HG03039 (cell line): ENCODE data around the gene PSMB10.
"Not testable (repeated sequence)": the region's sequence is repeated elsewhere in the genome, so short reads cannot be mapped to it uniquely, and the experiment has no call there.

Experiments used
- ATAC-seq: cut with Tn5 transposase; IDR thresholded peaks from one replicate; pipeline ENCODE4 v1.9.1; 2021; ENCODE audit warnings: mild to moderate bottlenecking, moderate library complexity; ENCODE audit not compliant: unreplicated experiment

Gene PSMB10

DNA sequence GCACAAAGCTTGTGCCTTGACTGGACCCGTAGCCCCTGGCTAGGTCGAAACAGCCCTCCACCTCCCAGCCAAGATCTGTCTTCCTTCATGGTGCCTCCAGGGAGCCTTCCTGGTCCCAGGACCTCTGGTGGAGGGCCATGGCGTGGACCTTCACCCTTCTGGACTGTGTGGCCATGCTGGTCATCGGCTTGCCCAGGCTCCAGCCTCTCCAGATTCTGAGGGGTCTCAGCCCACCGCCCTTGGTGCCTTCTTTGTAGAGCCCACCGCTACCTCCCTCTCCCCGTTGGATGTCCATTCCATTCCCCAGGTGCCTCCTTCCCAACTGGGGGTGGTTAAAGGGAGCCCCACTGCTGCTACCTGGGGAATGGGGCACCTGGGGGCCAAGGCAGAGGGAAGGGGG is 8.5 kb downstream of the PSMB10 start:
- ATAC-seq = no peak

DNA sequence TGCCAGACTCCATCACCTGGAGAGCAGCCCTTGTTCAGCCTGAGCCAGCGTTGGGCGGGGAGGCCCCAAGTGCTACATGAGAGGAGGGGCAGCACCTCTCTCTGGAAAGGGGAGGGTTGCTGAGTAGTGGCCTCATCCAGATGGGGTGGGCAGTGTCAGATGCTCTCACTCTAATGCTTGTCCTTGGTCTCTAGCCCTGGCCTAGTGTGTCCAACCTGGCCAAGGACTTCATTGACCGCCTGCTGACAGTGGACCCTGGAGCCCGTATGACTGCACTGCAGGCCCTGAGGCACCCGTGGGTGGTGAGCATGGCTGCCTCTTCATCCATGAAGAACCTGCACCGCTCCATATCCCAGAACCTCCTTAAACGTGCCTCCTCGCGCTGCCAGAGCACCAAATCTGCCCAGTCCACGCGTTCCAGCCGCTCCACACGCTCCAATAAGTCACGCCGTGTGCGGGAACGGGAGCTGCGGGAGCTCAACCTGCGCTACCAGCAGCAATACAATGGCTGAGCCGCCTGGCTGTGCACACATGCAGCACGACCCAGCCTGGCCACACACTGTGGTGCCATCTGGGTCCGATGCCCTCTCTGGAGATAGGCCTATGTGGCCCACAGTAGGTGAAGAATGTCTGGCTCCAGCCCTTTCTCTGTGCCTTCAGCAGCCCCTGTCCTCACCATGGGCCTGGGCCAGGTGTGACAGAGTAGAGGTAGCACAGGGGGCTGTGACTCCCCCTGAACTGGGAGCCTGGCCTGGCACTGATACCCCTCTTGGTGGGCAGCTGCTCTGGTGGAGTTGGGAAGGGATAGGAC is 9.3 kb downstream of the PSMB10 start:
- no peak for ATAC-seq

DNA sequence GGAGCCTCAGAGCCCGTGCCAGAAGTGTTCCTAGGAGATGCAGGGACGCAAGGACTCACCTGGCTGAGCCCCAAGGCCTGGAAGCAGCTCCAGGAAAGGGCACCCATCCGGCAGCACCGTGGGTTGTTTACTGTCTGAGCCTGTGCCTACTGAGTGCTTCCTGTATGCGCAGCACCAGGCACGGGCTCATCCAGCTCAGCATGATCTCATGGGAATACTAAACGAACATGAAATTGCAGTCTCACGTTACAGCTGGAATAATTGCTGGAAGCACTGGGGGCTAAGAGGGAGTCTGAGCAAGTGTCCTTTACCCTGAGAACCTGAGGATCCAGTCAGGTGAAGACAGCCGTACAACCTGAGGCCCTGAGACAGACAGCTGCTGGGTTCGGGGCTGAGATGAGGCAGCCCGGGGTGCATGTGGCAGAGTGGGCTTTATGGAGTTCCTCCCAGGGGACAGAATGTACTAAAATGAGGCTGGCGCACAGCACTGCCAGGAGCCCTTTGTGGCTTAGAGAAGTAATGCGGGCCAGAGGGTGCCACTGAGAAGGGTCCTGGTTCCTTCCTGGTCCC is 10.4 kb downstream of the PSMB10 start:
- ATAC-seq = no peak

DNA sequence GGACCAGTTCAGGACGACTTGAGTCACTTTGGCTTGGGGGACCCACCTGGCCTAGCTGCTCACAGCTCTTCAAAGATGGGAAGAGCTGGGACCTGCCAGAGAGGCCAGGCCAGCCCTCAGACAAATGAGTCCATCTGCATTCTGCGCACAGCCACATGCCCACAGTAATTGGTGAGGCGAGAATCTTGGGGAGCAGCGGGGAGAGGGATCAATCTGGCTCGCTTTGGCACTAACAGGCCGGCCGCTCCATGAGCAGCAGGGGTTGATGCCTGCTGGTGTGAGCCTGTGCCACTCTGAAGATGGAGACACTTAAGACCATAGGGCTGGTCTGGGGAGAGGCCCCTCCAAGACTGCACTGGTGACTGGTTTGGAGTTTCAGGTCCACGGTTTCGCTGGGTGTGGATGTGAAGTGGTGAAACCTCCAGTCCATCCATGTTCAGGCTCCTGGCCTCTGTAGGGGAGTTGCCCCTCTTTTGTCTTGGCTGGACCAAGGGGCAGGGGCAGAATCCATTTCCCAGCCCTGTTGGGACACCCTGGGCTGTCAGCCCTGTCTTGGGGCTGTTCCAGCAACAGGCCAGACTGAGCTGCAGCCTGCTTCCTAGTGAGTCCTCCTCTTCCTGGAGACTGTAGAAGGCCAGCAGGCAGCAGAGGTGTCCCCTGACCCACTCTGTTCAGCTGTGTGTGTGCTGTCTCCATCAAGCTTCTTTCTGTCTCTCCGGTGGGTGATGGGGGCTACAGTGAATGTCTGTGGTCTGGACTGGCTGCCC is 12.3 kb downstream of the PSMB10 start:
- ATAC-seq = no peak

DNA sequence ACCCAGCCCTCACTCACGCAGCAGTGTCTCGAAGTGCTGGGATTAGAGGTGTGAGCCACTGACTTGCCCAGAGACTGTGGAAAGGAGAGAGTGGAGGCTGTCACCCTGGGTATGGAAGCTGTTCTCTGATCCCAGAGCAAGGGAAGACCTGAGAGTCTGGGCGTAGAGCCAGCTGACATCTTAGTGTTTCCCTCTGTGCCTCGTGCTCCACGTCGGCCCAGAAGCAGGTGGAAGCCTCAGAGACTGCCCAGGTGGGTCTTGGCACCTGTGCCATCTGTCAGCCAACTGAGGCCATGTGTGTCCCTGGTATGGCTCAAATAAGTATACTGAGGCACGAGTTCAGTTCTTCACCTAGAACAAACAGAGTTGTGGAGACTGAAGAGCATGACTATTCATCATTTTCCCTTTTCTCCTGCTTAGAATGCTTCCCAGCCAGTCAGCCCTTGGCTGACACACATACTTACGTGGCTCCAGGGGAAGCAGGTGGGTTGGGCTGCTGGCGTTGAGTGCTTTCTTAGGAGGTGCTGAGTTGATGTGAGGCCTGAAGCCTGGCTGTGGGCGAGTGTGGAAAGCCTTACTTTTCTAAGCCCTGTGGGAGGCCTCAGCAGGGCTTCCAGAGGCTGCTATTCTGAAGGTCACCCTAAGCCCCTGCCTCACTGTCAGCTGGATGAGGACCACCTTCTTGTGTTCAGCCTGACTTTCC is 13.1 kb downstream of the PSMB10 start:
- no peak for ATAC-seq

DNA sequence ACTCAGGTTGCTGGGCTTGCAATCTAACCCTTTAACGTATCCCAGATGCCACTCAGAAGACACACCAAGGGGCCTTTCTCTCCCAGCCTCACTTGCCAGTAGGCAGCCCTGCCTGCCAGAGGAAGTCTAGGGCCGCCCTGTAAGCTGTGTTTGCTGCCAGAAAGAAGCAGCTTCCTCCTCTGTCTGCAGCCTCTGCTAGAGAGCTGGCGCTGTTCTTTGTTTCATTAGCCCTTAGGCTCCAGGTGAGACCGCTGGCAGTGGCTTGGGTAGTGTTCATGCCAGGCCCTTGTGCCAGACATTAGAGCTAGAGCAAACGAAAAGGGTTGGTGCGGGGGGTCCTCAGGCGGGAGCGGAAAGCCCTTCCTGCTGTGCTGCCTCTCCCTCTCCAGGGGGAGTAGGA is 13.9 kb downstream of the PSMB10 start:
- no peak for ATAC-seq

DNA sequence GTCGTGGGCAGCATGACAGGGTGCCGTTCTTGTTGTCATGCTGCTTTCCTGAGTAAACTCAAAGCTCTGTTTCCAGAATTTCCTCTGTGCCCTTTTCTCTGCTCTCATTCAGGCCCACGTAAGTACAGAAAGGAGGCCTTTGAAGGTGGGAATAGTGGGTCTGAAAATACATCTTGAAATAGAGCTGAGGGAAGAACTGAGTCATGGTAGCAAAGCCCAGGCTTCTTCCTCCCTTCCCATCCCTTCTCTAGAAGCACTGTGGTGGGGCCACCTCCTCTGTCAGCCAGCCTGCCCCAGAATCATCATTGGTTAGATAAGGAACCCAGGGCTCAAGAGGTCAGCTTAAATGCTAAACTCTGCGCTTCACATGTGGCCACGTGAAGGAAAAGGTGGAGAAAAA is 14.4 kb downstream of the PSMB10 start:
- ATAC-seq = no peak

DNA sequence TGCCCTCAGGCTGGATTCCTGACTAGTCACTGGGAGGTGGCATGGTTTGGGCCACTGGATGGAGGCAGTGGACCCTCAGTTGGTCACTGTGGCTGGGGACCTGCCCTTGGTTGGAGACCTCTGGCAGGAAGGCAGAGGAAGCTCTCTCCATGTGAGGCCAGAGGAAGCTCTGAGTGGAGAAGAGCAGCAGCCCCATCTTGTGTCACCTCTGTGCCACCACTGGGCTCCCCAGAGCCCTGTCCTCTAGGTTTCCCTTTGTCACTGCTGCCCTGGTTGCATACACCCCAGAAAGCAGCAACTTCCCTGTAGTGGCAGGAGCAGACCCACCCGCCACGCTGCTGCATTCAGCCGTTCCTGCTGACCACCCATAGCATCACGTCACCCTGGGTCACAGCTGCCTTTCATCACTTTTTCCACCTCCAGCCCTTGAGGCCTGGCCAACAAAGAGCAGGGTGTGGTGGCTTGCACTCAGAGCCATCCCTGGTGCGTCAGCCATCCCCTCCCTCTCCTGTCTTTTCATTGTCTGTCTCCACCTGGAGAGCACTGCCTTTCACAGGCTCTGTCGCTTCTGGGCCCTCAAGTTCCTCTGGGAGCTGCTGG is 16.9 kb downstream of the PSMB10 start:
- no peak for ATAC-seq

DNA sequence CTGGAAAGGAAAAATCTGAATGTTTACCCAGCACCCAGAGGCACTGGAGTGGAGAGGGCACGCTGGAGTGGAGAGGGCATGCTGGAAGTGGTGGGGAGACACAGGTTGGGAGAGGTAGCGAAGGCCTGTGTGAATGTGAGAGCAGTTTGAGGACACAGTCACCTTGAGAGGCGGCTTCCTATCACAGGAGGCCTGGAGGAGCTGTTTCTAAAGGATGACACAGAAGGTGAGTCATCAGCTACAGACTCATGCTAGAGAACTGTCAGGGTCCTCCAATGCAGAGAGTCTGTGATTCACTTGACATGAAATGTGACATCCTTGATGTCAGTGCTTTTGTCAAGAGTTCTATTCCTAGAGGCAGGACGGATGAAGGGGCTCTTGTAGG is 18.8 kb downstream of the PSMB10 start:
- no peak for ATAC-seq

DNA sequence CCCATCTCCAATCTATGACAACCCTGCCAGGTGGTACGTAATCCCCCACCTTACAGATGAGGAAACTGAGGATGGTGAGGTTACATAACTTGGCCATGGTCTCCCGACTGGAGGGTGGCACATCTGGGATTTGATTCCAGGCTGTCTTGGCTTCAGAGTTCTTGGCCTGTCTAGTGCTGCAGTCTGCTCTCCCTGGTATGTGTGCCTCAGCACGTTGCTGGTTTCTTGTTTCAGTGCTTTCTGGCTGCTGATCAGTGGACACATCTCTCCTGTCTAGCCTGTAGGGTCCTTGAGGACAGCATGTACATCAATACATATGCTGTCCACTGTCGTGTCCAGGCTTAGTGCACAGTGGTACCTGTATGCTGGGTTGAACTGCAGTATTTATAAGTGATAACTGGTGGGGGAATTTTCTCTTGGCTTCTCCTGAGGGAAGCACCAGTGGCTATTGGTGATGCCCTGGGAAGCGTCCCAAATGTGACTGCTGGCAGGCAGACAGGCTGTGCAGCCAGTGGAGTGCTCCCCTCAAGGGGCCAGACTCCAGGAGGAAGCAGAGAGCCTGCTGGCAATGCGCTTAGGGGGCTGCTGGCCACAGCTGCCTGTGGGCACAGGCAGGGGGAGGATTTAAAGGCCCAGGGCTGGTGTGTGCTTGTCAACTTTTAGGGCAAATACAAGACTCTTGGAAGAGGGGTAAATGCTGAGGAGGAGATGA is 19.4 kb downstream of the PSMB10 start:
- no peak for ATAC-seq

DNA sequence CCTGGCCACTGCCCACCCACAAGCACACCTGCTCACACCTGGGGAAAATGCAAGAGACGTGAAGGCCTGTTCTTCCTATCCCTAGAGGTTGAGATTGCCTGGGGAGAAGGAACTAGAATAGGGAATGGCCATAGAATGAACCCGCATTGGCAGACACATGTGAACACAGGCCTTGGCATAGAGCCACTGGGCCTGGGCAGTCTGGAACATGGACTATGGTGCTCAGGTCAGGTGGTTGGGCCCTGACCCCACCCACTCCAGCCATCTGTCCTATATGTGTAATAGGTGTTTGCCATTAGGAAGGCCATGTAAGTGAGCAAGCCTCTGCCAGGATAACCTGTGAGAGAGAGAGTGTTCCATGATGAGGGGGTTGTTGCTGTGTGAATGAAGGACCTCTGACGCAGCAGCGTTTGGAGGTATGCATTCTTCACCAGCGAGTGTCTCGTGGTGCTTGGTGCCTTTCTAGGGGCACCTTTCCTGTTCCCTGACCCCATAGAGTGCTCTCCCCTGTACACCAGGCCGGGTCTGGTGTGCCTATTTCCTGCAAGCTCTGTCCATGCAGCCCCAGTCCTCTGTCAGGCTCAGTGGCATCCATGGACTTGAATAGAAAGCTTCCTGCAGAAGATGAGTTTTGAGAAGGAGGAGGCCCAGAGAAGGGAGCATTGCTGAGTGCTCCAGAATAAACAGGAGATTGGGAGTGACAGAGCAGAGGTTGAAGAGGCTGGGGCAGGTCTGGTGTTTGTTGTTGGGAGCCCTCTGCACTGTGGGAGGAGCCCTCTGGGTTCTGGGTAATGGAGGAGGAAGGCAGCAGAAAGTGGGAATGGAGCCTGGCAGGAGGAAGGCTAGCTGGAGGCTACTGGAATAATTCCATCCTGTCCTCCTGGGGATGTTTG is 20.6 kb downstream of the PSMB10 start:
- ATAC-seq = no peak

DNA sequence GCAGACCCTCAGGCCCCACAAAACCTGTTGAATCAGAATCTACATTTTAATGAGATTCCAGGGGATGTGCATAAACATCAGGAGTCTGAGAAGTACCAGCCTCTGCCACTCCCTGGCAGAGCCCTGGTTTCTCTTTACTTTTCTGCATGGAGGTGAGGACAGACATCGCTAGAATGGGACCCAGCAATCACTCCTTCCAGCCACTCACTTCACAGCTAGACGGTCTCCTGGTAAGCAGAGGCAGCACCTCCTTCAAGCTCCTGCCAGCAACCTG is 21.2 kb downstream of the PSMB10 start:
- ATAC-seq = not testable (repeated sequence)

DNA sequence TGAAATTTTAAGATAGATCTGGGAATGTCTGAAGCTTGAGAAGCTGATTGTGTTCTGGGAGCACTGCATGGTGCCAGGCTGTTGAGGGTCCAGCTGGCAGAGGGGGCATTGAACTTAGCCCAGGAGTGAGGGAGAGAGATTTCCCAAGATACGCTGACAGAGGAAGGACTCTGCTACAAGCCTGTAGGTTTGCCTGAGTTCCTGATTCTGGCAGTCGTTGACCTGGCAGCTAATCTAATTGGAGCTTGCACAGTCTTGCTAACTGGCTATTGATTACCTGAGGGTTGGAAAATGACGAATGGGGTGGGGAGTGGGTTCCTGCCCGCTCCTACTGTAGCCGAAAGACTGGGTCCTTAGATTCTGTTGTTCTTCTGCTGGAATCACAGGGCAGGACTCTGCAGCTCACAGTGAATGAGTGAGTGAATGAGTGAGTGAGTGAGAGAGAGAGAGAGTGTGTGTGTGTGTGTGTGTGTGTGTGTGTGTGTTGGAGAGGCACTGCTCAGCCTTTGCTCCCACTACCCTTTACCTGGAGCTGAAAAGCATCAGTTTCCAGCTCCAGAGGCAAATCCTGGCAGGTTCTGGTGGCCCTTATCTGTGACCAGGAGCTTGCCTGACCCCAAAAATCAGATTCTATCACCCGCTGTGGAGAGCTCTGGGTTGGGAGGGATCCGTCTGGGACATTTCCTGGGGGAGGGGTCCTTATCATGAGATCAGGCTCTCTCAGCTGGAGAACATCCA is 21.7 kb downstream of the PSMB10 start:
- no peak for ATAC-seq

DNA sequence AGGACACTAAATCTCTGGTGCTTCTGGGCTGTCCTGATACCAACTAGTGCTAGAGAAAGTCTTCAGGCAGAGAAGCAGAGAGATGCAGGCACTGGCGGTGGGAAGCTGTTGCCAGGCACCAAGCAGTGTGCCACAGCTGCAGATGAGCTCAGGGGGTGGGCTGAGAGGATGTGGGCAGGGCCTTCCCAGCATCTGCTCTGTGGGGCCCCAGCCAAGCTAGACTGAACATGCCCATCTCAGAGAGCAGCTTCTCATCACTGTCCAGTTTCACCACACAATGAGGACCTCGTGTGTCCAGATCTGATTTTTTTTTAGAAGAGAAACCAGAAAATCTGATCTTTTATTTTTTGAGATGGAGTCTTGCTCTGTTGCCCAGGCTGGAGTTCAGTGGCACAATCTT is 26.5 kb downstream of the PSMB10 start:
- ATAC-seq = no peak

DNA sequence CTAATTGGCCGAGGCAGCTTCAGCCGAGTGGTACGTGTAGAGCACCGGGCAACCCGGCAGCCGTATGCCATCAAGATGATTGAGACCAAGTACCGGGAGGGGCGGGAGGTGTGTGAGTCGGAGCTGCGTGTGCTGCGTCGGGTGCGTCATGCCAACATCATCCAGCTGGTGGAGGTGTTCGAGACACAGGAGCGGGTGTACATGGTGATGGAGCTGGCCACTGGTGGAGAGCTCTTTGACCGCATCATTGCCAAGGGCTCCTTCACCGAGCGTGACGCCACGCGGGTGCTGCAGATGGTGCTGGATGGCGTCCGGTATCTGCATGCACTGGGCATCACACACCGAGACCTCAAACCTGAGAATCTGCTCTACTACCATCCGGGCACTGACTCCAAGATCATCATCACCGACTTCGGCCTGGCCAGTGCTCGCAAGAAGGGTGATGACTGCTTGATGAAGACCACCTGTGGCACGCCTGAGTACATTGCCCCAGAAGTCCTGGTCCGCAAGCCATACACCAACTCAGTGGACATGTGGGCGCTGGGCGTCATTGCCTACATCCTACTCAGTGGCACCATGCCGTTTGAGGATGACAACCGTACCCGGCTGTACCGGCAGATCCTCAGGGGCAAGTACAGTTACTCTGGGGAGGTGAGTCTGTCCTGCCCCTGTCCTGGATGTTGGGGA is 27.5 kb downstream of the PSMB10 start:
- no peak for ATAC-seq

DNA sequence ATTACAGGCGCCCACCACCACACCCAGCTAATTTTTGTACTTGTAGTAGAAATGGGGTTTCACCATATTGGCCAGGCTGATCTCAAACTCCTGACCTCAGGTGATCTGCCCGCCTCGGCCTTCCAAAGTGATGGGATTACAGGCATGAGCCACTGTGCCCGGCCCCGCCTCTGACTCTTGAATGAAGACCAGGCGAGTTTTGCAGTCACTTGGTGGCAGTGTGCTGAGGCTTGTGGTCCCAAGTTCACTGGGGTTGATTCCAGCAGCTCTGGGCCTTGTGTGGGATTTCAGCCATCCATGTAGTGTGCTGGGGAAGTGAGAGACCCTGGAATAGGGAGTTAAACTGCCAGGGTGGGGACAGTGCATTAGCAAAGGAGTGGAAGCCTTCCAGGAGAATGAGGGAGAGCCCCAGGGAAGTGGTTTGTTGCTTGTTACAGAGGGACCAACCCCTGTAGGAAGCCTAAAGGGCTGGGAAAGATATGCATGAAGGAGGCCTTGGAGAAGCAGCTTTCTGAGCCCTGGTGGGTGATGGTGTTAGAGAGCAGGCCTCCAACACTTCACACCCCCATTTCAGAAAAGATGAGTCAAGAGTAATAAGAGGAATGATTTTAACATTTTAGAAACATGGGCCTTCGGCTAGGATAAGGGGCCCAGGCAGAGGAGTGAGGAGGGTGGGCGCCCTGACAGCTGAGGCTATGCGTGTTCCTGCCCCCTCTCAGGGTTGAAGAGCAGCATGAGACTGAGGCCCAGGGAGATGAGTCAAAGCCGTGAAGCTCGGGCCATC is 29.1 kb downstream of the PSMB10 start:
- no peak for ATAC-seq

DNA sequence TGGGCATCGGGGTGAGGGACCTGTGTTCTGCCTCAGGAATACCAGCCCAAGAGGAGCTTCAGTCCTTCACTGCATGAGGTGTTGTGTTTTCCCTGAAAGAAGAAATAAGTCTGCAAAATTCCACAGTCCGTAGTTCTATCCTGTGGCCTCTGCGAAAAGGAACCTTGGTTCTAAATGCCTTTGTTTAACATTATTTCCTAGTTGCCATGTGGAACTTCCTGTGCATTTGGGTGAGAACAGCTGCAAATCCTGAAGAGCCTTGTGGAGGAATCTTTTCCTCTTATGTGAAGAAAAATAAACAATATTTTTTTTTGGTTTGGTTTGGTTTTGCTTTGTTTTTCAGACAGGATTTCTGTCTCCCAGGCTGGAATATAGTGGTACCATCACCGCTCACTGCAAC is 33.8 kb downstream of the PSMB10 start:
- no peak for ATAC-seq

DNA sequence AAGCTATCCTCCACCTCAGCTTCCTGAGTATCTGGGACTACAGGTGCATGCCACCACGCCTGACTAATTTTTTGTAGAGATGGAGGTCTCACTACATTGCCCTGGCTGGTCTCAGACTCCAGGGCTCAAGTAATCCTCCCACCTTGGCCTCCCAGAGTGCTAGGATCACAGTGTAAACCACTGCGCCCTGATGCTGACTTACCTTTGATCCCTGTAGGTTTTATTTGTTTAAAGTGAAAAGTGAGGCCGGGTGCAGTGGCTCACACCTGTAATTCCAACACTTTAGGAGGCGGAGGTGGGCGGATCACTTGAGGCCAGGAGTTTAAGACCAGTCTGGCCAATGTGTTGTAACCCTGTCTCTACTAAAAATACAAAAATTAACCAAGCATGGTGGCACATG is 34.9 kb downstream of the PSMB10 start:
- no peak for ATAC-seq
